H1 (cell line): ENCODE measurements around the gene SSC5D. TPM values are rescaled to one million over a fixed set of nuclear protein-coding genes. Genes with fewer than 3 reads are reported as not detected.

ENCODE experiments used
- CTCF ChIA-PET: fragments of 300-600 bp; sonication (Branson Sonifier 250); formaldehyde crosslinking; loops from one replicate; lab custom pipeline; 2021; ENCODE audit not compliant: partially characterized antibody; lab: Charles Lee
- POLR2A ChIA-PET: fragments of 300-600 bp; sonication (Branson Sonifier 250); formaldehyde crosslinking; loops from one replicate; lab custom pipeline; 2021; ENCODE audit warnings: inconsistent platforms; ENCODE audit not compliant: partially characterized antibody; lab: Charles Lee
- DNase-seq, 2 experiments: peaks; one replicate each; pipeline versions ENCODE4 v3.0.0 to v3.0.0-alpha.2; 2010 to 2022; ENCODE audit warnings: low spot score in 2 of 2, low read depth in 1 of 2, mixed read lengths in 1 of 2
- FAIRE-seq: peaks from 2 replicates; lab custom pipeline; 2011; peaks lifted over from hg19 to GRCh38; lab: Jason Lieb, UNC
- H2AFZ ChIP-seq: 2 replicates; pipeline ENCODE4 v1.8.1; 2012; ENCODE audit warnings: low read length, inconsistent platforms
- H2AK5ac ChIP-seq: 2 replicates; pipeline ENCODE4 v1.6.1; 2013; ENCODE audit warnings: low read depth, low read length
- H2BK120ac ChIP-seq: replicated peaks from 2 replicates; pipeline ENCODE3; 2013; ENCODE audit warnings: low read depth, low read length, inconsistent platforms
- H2BK12ac ChIP-seq: 2 replicates; pipeline ENCODE4 v1.6.1; 2013; ENCODE audit warnings: low read depth, low read length
- H2BK15ac ChIP-seq: 2 replicates; pipeline ENCODE4 v1.6.1; 2013; ENCODE audit warnings: low read length
- H2BK20ac ChIP-seq: 2 replicates; pipeline ENCODE4 v1.6.1; 2013; ENCODE audit warnings: low read length
- H2BK5ac ChIP-seq: 2 replicates; pipeline ENCODE4 v1.6.1; 2013; ENCODE audit warnings: low read depth, low read length
- H3K14ac ChIP-seq: 2 replicates; pipeline ENCODE4 v1.6.1; 2013; ENCODE audit warnings: inconsistent platforms; ENCODE audit not compliant: insufficient read length
- H3K18ac ChIP-seq: 2 replicates; pipeline ENCODE4 v1.6.1; 2013; ENCODE audit warnings: low read length; ENCODE audit errors: extremely low read depth
- H3K23ac ChIP-seq: 2 replicates; pipeline ENCODE4 v1.6.1; 2013; ENCODE audit warnings: inconsistent platforms; ENCODE audit not compliant: insufficient read length
- H3K23me2 ChIP-seq: 2 replicates; pipeline ENCODE4 v1.6.1; 2013; ENCODE audit warnings: low read depth, low read length
- H3K27ac ChIP-seq: 2 replicates; pipeline ENCODE4 v1.6.1; 2011; ENCODE audit warnings: low read depth, low read length, inconsistent platforms
- H3K27me3 ChIP-seq, 4 experiments: replicated peaks in 1 of 4; 1 replicate in 1 of 4; 2 replicates in 3 of 4; pipeline versions ENCODE4 v1.6.1 to v1.8.1; 2011 to 2013; ENCODE audit warnings: low read length in 3 of 4, mild to moderate bottlenecking in 3 of 4, inconsistent platforms in 2 of 4, mixed read lengths in 2 of 4, moderate library complexity in 1 of 4; ENCODE audit not compliant: control insufficient read depth in 3 of 4, insufficient read depth in 3 of 4; ENCODE audit errors: extremely low read depth in 1 of 4
- H3K36me3 ChIP-seq, 4 experiments: 2 replicates each; pipeline versions ENCODE4 v1.6.1 to v1.8.1; 2011 to 2013; ENCODE audit warnings: mild to moderate bottlenecking in 4 of 4, low read length in 3 of 4, moderate library complexity in 2 of 4, control low read depth in 1 of 4, inconsistent platforms in 1 of 4; ENCODE audit not compliant: insufficient read depth in 4 of 4, control insufficient read depth in 2 of 4
- H3K4ac ChIP-seq: replicated peaks from 2 replicates; pipeline ENCODE3; 2013; ENCODE audit warnings: low read length, low read depth, mixed read lengths, inconsistent platforms; ENCODE audit not compliant: insufficient read length
- H3K4me1 ChIP-seq, 4 experiments: replicated peaks in 1 of 4; 1 replicate in 1 of 4; 2 replicates in 3 of 4; pipeline versions ENCODE4 v1.6.1 to v1.8.1; 2011 to 2013; ENCODE audit warnings: low read length in 3 of 4, inconsistent platforms in 2 of 4, mixed read lengths in 1 of 4; ENCODE audit not compliant: insufficient read depth in 4 of 4, control insufficient read depth in 3 of 4
- H3K4me2 ChIP-seq, 2 experiments: 2 replicates each; pipeline versions ENCODE4 v1.6.1 to v1.8.1; 2011 to 2013; ENCODE audit warnings: low read depth in 2 of 2, low read length in 2 of 2, control low read depth in 1 of 2, inconsistent platforms in 1 of 2, mild to moderate bottlenecking in 1 of 2; ENCODE audit not compliant: insufficient read depth in 1 of 2
- H3K4me3 ChIP-seq, 4 experiments: fragments of 200-600, 300-600 bp in 1 of 4; sonication (generic), shearing (Covaris generic), sonication (Bioruptor Twin) in 1 of 4; 2 replicates each; pipeline versions ENCODE4 v1.5.1 to v1.8.1; 2011 to 2016; ENCODE audit warnings: low read length in 4 of 4, low read depth in 3 of 4, control low read depth in 2 of 4, inconsistent platforms in 2 of 4, mild to moderate bottlenecking in 2 of 4, mixed read lengths in 1 of 4, moderate library complexity in 1 of 4; ENCODE audit not compliant: insufficient read depth in 2 of 4; ENCODE audit errors: extremely low read depth in 1 of 4
- H3K56ac ChIP-seq: replicated peaks from 2 replicates; pipeline ENCODE3; 2013; ENCODE audit warnings: low read depth, mild to moderate bottlenecking, mixed read lengths, low read length, inconsistent platforms; ENCODE audit not compliant: insufficient read length
- H3K79me1 ChIP-seq: 2 replicates; pipeline ENCODE4 v1.6.1; 2013; ENCODE audit warnings: low read depth, low read length, control low read depth
- H3K79me2 ChIP-seq, 2 experiments: 2 replicates each; pipeline versions ENCODE4 v1.6.1 to v1.8.1; 2012 to 2013; ENCODE audit warnings: low read length in 2 of 2, mild to moderate bottlenecking in 2 of 2, inconsistent platforms in 1 of 2; ENCODE audit not compliant: insufficient read depth in 2 of 2, control insufficient read depth in 1 of 2
- H3K9ac ChIP-seq, 4 experiments: replicated peaks in 1 of 4; 1 replicate in 1 of 4; 2 replicates in 3 of 4; pipeline versions ENCODE4 v1.6.1 to v1.8.1; 2011 to 2013; ENCODE audit warnings: low read depth in 3 of 4, low read length in 3 of 4, control low read depth in 2 of 4, mild to moderate bottlenecking in 2 of 4, moderate library complexity in 2 of 4, inconsistent platforms in 1 of 4; ENCODE audit errors: extremely low read depth in 1 of 4
- H3K9me3 ChIP-seq, 2 experiments: 2 replicates each; pipeline versions ENCODE4 v1.6.1 to v1.8.1; 2012 to 2013; ENCODE audit warnings: mild to moderate bottlenecking in 2 of 2, moderate library complexity in 2 of 2, control low read depth in 1 of 2, inconsistent platforms in 1 of 2, low read depth in 1 of 2, low read length in 1 of 2, mixed read lengths in 1 of 2; ENCODE audit not compliant: insufficient read depth in 2 of 2
- H4K20me1 ChIP-seq, 2 experiments: replicated peaks in 1 of 2; 2 replicates each; pipeline versions ENCODE3 to v1.8.1; 2011 to 2013; ENCODE audit warnings: inconsistent platforms in 2 of 2, low read length in 2 of 2, mild to moderate bottlenecking in 1 of 2; ENCODE audit not compliant: insufficient read depth in 2 of 2, control insufficient read depth in 1 of 2
- H4K5ac ChIP-seq: 2 replicates; pipeline ENCODE4 v1.6.1; 2013; ENCODE audit warnings: low read length, low read depth, mixed read lengths, inconsistent platforms; ENCODE audit not compliant: insufficient read length
- H4K8ac ChIP-seq: 2 replicates; pipeline ENCODE4 v1.8.0; 2013; ENCODE audit warnings: mild to moderate bottlenecking, moderate library complexity, low read length, inconsistent platforms; ENCODE audit not compliant: insufficient read depth; ENCODE audit errors: extremely low read depth
- H4K91ac ChIP-seq: replicated peaks from 2 replicates; pipeline ENCODE3; 2013; ENCODE audit warnings: low read length, mixed read lengths, inconsistent platforms; ENCODE audit not compliant: insufficient read length
- ASH2L ChIP-seq: fragments of 200-600, 300-600 bp; sonication (generic); IDR thresholded peaks from one replicate; pipeline ENCODE4 v1.7.1; 2017; ENCODE audit warnings: low read length
- BCL11A ChIP-seq, 2 experiments: IDR thresholded peaks; one replicate each; pipeline ENCODE4 v1.6.1; 2011; ENCODE audit warnings: low read depth in 2 of 2, low read length in 2 of 2, mild to moderate bottlenecking in 2 of 2
- CBX5 ChIP-seq: fragments of 300-800, 300-1000 bp; sonication (generic); IDR thresholded peaks from 2 replicates; pipeline ENCODE4 v1.7.1; 2016; ENCODE audit warnings: antibody characterized with exemption, low read length, low read depth
- EP300 ChIP-seq, 2 experiments: IDR thresholded peaks; 1 replicate in 1 of 2; 2 replicates in 1 of 2; pipeline ENCODE4 v1.6.1; 2011 to 2012; ENCODE audit warnings: low read depth in 2 of 2, low read length in 2 of 2, mild to moderate bottlenecking in 2 of 2, borderline replicate concordance in 1 of 2, inconsistent platforms in 1 of 2, moderate library complexity in 1 of 2
- MAFK ChIP-seq: IDR thresholded peaks from 2 replicates; pipeline ENCODE4 v1.6.1; 2012; ENCODE audit warnings: low read depth, mild to moderate bottlenecking, improper control_type of control experiment, low read length
- POLR2A ChIP-seq, 2 experiments: IDR thresholded peaks; 1 replicate in 1 of 2; 2 replicates in 1 of 2; pipeline ENCODE4 v1.6.1; 2011; ENCODE audit warnings: low read depth in 2 of 2, low read length in 2 of 2, mild to moderate bottlenecking in 2 of 2; ENCODE audit errors: control extremely low read depth in 1 of 2
- POLR2AphosphoS5 ChIP-seq: IDR thresholded peaks from 2 replicates; pipeline ENCODE4 v1.6.1; 2011; ENCODE audit warnings: low read depth, low read length
- POU5F1 ChIP-seq: IDR thresholded peaks from 2 replicates; pipeline ENCODE4 v1.6.1; 2011; ENCODE audit warnings: low read depth, mild to moderate bottlenecking, low read length, moderate library complexity
- SRF ChIP-seq: IDR thresholded peaks from 2 replicates; pipeline ENCODE4 v1.6.1; 2011; ENCODE audit warnings: mild to moderate bottlenecking, low read depth, low read length, moderate library complexity
- SUZ12 ChIP-seq: fragments of 200-600 bp; sonication (generic); IDR thresholded peaks from 2 replicates; pipeline ENCODE4 v1.6.1; 2012; ENCODE audit warnings: mild to moderate bottlenecking, inconsistent platforms, low read length, moderate library complexity, mixed read lengths
- TBP ChIP-seq: IDR thresholded peaks from 2 replicates; pipeline ENCODE4 v1.6.1; 2011; ENCODE audit warnings: low read depth, low read length, improper control_type of control experiment
- YY1 ChIP-seq: IDR thresholded peaks from 2 replicates; pipeline ENCODE4 v1.6.1; 2011; ENCODE audit warnings: low read depth, mild to moderate bottlenecking, low read length
- WGBS, 2 experiments: shearing (Covaris generic) in 1 of 2; methylation state at CpG; one replicate each; pipeline versions ENCODE4 v1.1.6 to v1.1.7; 2013 to 2015; ENCODE audit warnings: low lambda C conversion rate in 2 of 2, mixed read lengths in 2 of 2, inconsistent platforms in 1 of 2, low coverage in 1 of 2, missing lambda C conversion rate in 1 of 2; ENCODE audit not compliant: insufficient replicate concordance in 2 of 2, insufficient coverage in 1 of 2, insufficient read length in 1 of 2; ENCODE audit errors: extremely low coverage in 1 of 2, missing lambda C conversion rate in 1 of 2; 5-methylcytosine and 5-hydroxymethylcytosine counted together
- polyA plus RNA-seq, 7 experiments: library from polyadenylated mRNA; depleted of rRNA in 3 of 7; stranded (reverse) in 5 of 7; unstranded in 2 of 7; fragments of >200 nt in 5 of 7; fragments of 200-250 nt in 2 of 7; gene quantifications; 1 replicate in 5 of 7; 2 replicates in 1 of 7; 4 replicates in 1 of 7; pipeline versions ENCODE4 v1.2.1 to v1.2.3, GENCODE V29; 2011 to 2013; ENCODE audit warnings: missing spikeins in 2 of 7, mixed read lengths in 2 of 7
- total RNA-seq: library from RNA; stranded (reverse); fragmentation: NEBNext Ultra II Directional; extraction: Animal tissue kit (Norgen Biotek cat#: 25700); gene quantifications from 2 replicates; pipeline ENCODE4 v1.2.1, GENCODE V29; 2021
- TF ChIP-seq, protein P1 (sequence below): IDR thresholded peaks from 2 replicates; pipeline ENCODE4 v1.6.1; 2011; ENCODE audit warnings: low read depth, mild to moderate bottlenecking, low read length; ENCODE audit not compliant: insufficient read depth

Gene SSC5D
- total and polyA plus RNA-seq, 2 of the 8 experiments (the other 6 are each of a cell fraction or from before 2014, with no cell fraction given) = 0.39 to 1.7 TPM

DNA sequence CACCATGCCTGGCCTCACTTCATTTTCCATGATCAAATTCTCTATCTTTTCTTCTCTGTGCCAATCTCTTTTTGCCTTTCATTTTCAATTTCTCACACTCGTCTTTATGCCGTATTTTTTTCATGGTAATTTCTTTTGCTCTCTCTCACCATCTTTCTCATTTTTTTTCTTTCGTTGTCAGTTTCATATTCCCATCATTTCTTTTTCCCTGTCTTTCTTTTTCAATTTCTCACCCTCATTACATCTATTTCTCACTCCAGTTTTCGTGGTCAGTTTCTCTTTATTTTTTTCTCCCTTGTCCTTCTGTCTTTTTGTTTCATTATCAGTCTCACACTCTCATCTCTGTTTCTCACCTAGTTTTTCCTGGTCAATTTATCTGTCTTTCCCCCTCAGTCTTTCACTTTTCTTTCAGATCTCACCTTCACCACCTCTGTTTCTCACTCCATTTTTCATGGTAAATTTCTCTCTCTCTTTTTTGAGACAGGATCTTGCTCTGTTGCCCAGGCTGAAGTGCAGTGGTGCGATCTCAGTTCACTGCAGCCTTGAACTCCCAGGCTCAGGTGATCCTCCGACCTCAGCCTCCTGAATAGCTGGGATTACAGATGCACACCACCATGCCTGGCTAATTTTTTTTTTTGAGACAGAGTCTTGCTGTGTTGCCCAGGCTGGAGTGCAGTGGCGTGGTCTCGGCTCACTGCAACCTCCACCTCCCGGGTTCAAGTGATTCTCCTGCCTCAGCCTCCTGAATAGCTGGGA, 14.1 kb downstream of the SSC5D start:
- no peak overlapping the region for H2BK20ac ChIP-seq
- H2BK12ac ChIP-seq = no peak overlapping the region
- peaks cover 0 to 3% (median 0%) of the 10 kb centered on the region in 4 experiments; a peak in 1 of 8 replicates for H3K36me3 ChIP-seq
- no peaks in the 10 kb centered on the region for H3K79me1 ChIP-seq
- H2BK120ac ChIP-seq = no peak overlapping the region
- H3K18ac ChIP-seq = no peak overlapping the region
- no peak overlapping the region for H3K4me3 ChIP-seq
- CTCF ChIA-PET = interaction anchor here (1.1 to 2.0 kb wide), 6 partner anchors 14 to 130 kb away, joined by 3 to 8 read pairs (median 5); partner anchors contain the start of genes SSC5D and TMEM238
- no peaks in the 10 kb centered on the region for H3K4me1 ChIP-seq
- H2AK5ac ChIP-seq = no peak overlapping the region
- no peaks in the 10 kb centered on the region for H3K23me2 ChIP-seq
- no peak overlapping the region for H3K4ac ChIP-seq
- no peak overlapping the region for H3K27ac ChIP-seq
- peaks cover 11 to 23% (median 17%) of the 10 kb centered on the region in 4 experiments for H3K27me3 ChIP-seq
- no peak overlapping the region for H3K4me2 ChIP-seq
- no peak overlapping the region for H3K14ac ChIP-seq
- WGBS, 2 experiments = 87 to 100% methylated on average over 2 to 9 of the region's 9 CpGs
- no peak overlapping the region for H2BK5ac ChIP-seq
- no peak overlapping the region for H3K56ac ChIP-seq
- no peaks in the 10 kb centered on the region for H4K20me1 ChIP-seq
- no peak overlapping the region for H4K91ac ChIP-seq
- no peak overlapping the region for H2BK15ac ChIP-seq
- H4K8ac ChIP-seq = no peak overlapping the region
- no peak overlapping the region for H3K9ac ChIP-seq
- H3K79me2 ChIP-seq = no peaks in the 10 kb centered on the region
- H3K23ac ChIP-seq = no peak overlapping the region
- POLR2A ChIA-PET = interaction anchor here (0.6 to 1.7 kb wide), 5 partner anchors 17 to 156 kb away, joined by 3 to 8 read pairs (median 4); partner anchors contain the start of genes CCDC106, FIZ1 and NAT14
- H4K5ac ChIP-seq = no peak overlapping the region
- peaks cover 8 to 9% of the 10 kb centered on the region in 2 experiments; a peak in 3 of 4 replicates for H3K9me3 ChIP-seq
- DNase-seq (no peak), FAIRE-seq (no peak)
- H2AFZ ChIP-seq = no peak overlapping the region
- TF ChIP-seq BCL11A (IDR thresholded peaks at IDR 0.05; ENCODE audit: low read depth in 2 of 2, low read length in 2 of 2) (no peak), POU5F1 (no peak), POLR2AphosphoS5 (no peak), MAFK (no peak), POLR2A (IDR thresholded peaks at IDR 0.05; ENCODE audit: control extremely low read depth in 1 of 2, low read depth in 2 of 2, low read length in 2 of 2) (no peak), YY1 (no peak), TBP (no peak), EP300 (IDR thresholded peaks at IDR 0.05; ENCODE audit: borderline replicate concordance in 1 of 2, low read depth in 2 of 2, low read length in 2 of 2) (no peak), SUZ12 (no peak), SRF (no peak), ASH2L (no peak), CBX5 (no peak)
- TF ChIP-seq, protein P1, sequence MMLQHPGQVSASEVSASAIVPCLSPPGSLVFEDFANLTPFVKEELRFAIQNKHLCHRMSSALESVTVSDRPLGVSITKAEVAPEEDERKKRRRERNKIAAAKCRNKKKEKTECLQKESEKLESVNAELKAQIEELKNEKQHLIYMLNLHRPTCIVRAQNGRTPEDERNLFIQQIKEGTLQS = no peak
